ENCODE measurements around the gene NPC1L1. TPM values are rescaled to one million over a fixed set of nuclear protein-coding genes. Genes with fewer than 3 reads are reported as not detected.

NPC1L1 gene
- total RNA-seq, 1 experiment from 2014 or later, result 0.04 TPM

- no TSS peak for BruUV-seq (replicated peaks)
- ChIA-PET CTCF (no interaction called here), POLR2A (ENCODE audit: unreplicated experiment) (no interaction called here)
- H3K79me2 ChIP-seq (ENCODE audit: low read length), result no peaks in the 10 kb centered on the region
- no peak for TF ChIP-seq EZH2phosphoT487 (IDR thresholded peaks at IDR 0.05; ENCODE audit: borderline replicate concordance, low read length)
- no peak for TF ChIP-seq EZH2 (IDR thresholded peaks at IDR 0.05; ENCODE audit: low read length, unreplicated experiment)
- no peak for TF ChIP-seq CTCF (conservative IDR thresholded peaks at IDR 0.05; ENCODE audit: low read depth, low read length)
- no peaks in the 10 kb centered on the region for H3F3A ChIP-seq (ENCODE audit: low read length, unreplicated experiment)
- H3K9me3 ChIP-seq (ENCODE audit: low read length), result no peaks in the 10 kb centered on the region
- no peak overlapping the region for H3K4me3 ChIP-seq (ENCODE audit: low read length)
- DNase-seq, result no peak
- H3K27me3 ChIP-seq (ENCODE audit: low read length), result no peaks in the 10 kb centered on the region
- ATAC-seq, result no peak
- no peak overlapping the region for H3K9ac ChIP-seq (ENCODE audit: low read length)
- H3K4me2 ChIP-seq (ENCODE audit: low read length), result no peak overlapping the region
- no peaks in the 10 kb centered on the region for H3K9me2 ChIP-seq (replicated peaks; ENCODE audit: low read length)
- H3K36me3 ChIP-seq (ENCODE audit: low read depth, low read length), result no peaks in the 10 kb centered on the region
- H2AFZ ChIP-seq (ENCODE audit: low read length), result no peak overlapping the region
- intact Hi-C loops (cut with micrococcal nuclease), result no loop called here
- H4K20me1 ChIP-seq (ENCODE audit: low read length), result no peaks in the 10 kb centered on the region
- H3K27ac ChIP-seq (ENCODE audit: low read length), result no peak overlapping the region
- H3K4me1 ChIP-seq (ENCODE audit: insufficient read depth, low read length), result peaks cover 24% of the 10 kb centered on the region
These were observed 1.2 kb downstream of the NPC1L1 start for GRCh38 chr7:44539669-44540506.

- Histone ChIP-seq H2AFZ (ENCODE audit: low read length) (no peak overlapping the region), H3K9me2 (replicated peaks; ENCODE audit: low read length) (no peaks in the 10 kb centered on the region), H3K4me2 (ENCODE audit: low read length) (no peak overlapping the region), H3K27ac (ENCODE audit: low read length) (no peak overlapping the region), H3K4me3 (ENCODE audit: low read length) (no peak overlapping the region), H3F3A (ENCODE audit: low read length, unreplicated experiment) (no peaks in the 10 kb centered on the region), H3K27me3 (ENCODE audit: low read length) (no peaks in the 10 kb centered on the region), H3K4me1 (ENCODE audit: insufficient read depth, low read length) (peaks cover 16% of the 10 kb centered on the region), H4K20me1 (ENCODE audit: low read length) (no peaks in the 10 kb centered on the region), H3K79me2 (ENCODE audit: low read length) (no peaks in the 10 kb centered on the region), H3K9me3 (ENCODE audit: low read length) (no peaks in the 10 kb centered on the region), H3K36me3 (ENCODE audit: low read depth, low read length) (no peaks in the 10 kb centered on the region), H3K9ac (ENCODE audit: low read length) (no peak overlapping the region)
- no peak for ATAC-seq
- intact Hi-C loops (cut with micrococcal nuclease), result no loop called here
- POLR2A ChIA-PET (ENCODE audit: unreplicated experiment), result no interaction called here
- CTCF ChIA-PET, result interaction anchor here (0.6 kb wide), 1 partner anchor 35 kb away, joined by 3 read pairs; no protein-coding TSS in a partner anchor
- BruUV-seq (replicated peaks), result no TSS peak
- TF ChIP-seq EZH2phosphoT487 (IDR thresholded peaks at IDR 0.05; ENCODE audit: borderline replicate concordance, low read length) (no peak), CTCF (conservative IDR thresholded peaks at IDR 0.05; ENCODE audit: low read depth, low read length) (no peak), EZH2 (IDR thresholded peaks at IDR 0.05; ENCODE audit: low read length, unreplicated experiment) (no peak)
- no peak for DNase-seq
These were observed 2.1 kb downstream of the NPC1L1 start for GRCh38 chr7:44538798-44539668.
